OCI-M2 (cell line): Measurements from ENCODE around the gene NACC2.

ENCODE experiments used
- DNase-seq: peaks from one replicate; lab custom pipeline; 2025; ENCODE audit not compliant: unreplicated experiment; lab: John Stamatoyannopoulos, UW

The NACC2 gene

DNA sequence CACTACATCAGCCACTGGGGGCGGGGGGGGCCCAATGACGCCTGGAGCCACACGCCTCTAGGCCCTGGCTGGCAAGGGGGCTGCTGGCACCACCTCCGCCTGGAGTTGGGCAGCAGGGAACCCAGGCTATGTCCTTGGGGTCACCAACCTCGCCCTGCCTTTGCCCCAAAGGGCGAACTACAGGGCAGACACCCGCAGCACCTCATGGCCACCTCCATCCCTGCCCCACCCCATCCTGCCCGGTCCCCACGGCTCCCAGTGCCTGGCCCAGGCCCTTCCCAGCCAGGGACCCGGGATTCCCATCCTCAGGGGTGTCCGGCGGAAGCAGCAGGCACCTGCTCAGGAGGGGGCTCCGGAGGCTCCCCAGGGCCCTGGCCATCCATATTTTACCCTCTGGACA, 37.0 kb downstream of the NACC2 start:
- no peak for DNase-seq

DNA sequence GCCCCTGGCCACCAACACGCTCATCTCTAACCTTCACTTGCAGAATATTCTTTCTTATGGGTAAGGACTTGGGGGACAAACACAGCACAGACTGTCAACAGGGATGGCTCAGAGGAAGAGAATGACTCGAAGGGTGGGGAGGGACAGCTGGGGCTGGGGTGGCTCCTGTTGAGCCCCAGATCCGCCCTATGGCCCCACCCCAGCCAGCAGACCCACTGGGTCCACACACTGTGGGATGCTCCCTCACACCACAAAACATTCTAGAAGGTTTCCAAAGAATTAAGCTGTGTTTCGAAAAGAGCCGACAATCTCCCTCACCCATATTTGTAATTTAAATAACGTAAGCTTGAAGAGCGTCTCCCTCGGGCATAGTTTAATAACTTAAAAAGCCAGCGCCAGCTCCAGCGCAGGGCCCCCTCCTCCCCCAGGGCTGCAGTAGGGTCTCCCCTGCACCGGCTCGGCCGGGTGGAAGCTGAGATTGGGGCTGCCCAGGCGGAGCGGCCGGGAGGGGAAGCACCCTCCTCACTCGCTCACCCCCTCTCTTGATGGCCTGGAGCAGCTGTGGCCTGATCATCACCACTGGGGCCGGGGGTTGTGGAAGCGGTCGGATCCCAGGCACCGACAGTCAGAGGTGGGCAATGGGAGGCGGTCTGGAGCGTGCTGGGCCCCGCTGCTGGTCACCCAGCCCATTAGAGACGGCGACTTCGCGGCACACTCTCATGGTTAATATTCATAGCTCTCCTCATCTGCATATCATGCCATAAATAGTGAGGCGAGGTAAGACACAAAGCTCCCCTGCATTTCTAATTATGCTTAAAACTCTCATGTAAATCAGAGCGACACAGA, 37.6 kb downstream of the NACC2 start:
- DNase-seq = no peak

DNA sequence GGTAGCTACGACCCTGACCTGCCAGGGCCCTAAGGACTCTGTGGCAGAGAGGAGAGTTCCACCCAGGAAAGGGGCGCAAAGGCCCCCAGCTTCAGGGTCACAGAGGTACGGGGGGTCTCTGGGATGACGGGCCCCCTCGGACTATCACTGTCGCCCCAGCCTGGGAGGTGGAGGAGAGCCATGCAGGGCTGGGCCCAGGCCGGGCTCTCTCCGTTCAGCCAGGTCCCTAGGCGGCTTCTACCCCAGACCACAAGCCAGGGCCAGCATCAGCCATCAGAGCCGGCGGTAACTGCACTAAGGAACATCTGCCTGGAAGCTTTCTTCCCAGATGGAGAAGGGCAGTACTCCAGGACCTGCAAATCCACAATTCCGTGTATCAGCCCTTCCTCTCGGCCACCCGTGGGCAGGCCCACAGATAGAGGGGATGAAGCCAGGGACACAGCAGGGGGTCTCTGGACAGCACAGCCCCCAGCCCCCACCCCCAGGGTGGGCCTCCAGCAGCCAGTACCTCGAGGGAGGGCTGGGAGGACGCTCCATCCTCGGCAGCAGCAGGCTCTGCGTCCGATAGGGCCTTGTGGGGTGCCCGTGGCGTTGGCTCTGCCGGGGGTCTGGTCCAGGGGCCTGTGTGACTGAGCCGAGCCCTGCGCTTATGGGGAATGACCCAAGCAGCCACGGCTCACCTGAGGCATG, 38.4 kb downstream of the NACC2 start:
- DNase-seq = no peak

DNA sequence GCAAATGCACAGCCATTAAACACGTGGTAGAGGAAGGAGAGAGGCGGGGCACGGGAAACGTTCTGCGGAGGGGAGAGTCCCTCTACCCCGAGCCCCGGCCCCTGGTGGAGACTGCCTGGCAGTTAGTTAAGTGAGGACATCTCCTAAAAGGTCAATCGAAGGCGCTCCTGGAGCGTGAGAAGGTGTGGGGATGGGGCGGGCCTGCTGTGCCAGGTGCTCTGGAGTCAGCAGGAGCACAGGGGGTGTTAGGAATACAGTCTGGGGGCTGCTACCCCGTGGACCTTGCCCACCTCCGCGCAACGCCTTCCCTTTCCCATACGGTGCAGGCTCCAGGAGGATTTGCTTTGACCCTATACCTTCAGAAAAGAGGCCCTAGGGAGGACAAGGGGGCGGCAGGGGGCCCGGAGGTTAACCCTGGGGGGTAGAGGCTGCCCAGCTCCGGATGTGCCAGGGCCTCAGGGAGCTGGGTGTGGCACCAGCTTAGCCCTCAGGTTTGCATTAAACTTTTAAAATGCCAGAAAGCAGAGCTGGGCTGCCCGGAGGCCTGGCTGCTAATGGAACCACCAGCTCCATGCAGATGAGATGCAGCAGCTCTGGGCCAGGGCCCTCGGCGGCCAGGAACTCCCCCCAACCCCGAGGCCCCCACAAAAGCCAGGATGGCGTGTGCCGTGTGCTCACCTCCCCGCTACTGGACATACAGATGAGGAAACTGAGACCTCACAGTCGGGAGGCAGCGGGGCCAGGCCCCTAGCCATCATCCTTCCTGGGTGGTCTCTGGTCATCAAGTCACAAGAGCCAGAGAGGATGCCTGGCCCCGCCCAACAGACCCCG, 39.2 kb downstream of the NACC2 start:
- DNase-seq = no peak

DNA sequence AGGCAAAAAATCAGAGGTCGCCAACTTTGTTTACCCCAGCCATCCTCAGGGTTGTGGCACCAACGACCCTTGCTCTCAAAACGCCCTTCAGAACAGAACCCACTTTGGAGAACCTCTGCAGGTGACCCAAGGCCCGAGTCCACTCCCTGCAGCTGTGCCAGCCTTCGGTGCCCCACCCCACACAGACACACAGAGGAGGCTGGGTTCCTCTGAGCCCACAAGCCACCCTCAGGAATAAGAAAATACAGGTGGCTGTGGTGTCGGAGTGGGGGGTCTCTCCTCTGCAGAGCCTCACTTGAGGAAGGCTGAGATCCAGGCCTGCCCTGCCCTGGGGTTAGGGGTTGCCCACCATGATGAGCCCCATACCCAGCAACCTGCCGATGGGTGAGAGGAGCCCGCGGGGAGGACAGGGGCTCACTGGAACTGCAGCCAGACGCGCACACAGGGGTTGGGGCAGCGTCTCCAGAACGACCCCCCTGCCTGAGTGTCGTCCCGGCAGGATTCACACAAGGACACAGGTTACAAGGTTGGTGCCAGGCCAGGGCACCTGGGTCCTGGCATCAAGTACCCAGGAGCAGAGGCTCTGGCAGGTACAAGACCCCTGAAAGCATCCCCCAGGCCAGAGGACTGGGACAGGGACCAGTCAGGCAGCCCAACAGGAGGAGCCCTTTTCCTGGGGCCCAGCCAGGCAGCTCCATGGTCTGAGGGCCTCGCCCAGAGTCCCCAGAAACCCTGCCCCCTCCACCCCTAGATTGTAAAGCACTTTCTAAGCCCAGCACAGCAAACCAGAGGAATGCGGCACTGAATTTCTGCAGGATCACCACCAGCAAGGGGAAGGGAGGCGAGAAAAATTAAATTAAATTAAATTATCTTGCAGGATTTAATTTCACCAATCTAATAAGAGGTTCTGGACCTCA, 40.0 kb downstream of the NACC2 start:
- no peak for DNase-seq

DNA sequence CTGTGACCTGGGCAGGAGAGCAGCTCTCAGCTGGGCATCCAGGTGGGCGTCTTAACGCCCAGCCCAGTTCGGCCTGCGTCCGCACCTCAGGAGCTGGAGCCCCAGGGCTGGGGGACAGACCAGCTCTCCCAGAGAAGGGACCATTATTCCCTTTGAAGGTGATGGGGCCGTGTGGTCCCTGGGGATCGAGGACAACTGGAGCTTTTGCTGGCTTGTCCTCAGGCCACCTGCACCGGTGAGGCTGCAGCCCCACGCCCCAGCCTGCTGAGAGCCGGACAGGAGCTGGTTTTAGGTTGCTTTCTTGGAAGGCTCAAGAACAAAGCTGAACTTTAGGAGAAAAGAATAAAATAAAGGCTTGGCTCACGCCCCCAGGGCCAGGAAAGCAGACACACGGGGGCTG, 40.9 kb downstream of the NACC2 start:
- no peak for DNase-seq

DNA sequence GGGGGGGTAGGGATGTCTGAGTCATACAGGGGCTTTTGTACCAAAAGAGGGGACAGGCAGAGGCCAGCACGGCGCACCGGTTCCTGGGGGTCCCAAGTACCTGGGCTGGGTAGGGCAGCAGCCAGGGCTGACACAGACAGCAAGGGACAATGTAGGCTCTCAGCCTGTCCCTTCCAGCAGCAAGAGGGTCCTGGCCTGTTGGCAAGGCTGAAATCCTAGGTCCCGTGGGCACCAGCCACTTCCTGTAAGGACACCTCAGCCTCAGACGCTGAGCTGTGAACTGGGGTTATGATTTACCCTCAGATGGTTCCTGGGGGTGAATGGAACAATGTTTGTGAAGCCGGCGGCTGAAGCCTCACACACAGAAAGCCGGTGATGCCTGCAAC, 41.3 kb downstream of the NACC2 start:
- DNase-seq = no peak

DNA sequence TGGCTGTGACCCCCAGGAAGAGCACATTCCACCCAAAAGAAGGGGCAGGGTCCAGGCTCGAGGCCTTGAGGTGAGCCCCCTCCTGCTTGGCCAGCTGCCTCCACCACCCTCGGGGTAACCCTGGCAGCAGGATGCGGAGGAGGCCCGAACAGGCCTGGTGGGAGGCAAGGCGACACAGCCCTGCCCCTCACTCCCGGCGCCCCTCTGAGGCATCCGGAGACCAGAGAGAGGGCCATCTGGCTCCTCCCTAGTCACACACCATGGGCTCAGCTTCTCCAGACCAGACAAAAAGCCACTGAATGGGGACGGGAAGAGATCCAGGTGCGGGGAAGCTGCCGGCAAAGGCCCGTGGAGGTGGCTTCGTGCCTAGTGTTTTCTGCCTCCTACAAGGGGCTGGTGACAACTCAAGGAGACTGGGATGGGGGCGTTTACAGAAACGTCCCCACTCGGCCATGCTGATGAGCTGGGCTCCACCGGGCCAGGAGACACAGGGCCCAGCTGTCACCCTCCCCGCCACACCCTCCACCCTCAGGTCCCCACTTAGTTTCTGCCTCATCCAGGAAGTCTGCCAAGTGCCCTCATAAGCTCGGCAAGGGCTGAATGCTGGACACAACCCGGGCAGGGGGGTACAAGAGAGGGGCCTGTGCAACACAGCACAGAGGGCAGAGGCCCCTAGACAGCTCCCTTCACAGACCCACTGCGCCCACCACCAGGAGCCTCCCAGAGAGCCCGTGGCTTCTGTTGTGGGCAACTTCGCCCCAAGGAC, 41.9 kb downstream of the NACC2 start:
- no peak for DNase-seq

DNA sequence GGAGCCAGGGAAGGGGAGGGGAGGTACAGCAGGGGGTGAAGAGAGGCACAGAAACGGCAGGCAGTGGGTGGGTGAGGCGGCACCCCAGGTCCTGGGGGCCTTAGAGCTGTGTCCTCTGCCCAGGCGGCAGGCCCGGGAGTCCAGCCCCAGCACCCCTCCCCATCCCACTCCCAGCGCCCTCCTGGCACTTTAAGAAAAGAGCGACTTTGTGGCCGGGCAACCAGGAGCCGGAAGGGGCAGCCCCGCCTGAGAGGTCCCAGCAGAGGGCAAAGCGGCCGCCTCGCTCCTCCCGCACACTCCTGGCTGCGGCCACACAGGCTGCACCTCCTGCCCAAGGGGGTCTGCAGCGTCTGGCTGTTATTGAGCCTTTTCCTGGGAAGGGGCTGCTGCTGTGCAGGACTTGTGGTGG, 42.6 kb downstream of the NACC2 start:
- no peak for DNase-seq

DNA sequence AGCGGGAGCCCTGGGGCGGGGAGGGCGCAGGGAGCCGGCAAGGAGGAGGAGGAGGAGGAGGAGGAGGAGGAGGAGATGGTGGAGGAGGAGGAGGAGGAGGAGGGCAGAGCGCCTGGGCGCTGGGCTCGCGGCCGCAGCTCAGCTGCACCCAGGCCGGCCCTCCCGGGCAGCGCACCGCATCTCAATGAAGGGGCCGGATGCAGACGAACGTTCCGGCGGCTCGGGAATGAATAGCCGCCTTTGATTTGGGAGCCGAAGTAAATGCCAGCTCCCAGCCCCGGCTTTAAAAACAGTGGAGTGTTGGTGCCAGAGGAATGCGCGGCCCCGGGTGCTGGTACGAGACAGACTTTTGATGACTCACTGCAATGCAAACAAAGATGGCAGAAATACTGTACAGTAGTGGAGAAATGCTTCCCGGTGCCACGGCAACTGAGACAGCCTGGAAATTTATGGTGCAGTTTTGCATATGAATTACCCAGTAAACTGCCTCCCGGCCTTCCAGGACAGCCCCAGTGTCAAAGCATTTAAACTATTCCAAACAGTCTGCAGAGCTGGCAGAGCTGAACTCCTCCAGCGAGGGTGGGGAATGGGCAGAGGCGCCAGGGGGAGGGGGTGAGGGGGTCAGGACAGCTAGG, 43.1 kb downstream of the NACC2 start:
- DNase-seq = no peak

DNA sequence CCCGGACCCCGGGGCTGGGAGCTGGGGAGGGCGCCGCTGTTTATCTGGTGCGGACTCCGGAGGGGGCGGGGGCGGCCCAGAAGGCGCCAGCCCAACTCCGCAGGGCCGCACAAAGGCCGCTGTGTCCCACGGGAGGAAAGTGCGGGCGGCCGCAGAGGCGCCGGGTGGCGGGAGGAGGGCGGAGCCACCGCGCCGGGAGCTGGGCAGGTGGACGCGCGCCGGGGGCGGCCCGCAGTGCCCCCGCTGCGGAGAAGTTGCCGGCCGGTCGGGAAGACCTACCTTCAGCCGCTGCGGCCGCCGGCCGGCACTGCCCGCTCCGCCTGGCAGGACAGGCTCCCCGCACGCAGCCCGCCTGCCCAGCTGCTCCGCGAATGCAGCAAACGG, 43.6 kb downstream of the NACC2 start:
- DNase-seq = no peak

DNA sequence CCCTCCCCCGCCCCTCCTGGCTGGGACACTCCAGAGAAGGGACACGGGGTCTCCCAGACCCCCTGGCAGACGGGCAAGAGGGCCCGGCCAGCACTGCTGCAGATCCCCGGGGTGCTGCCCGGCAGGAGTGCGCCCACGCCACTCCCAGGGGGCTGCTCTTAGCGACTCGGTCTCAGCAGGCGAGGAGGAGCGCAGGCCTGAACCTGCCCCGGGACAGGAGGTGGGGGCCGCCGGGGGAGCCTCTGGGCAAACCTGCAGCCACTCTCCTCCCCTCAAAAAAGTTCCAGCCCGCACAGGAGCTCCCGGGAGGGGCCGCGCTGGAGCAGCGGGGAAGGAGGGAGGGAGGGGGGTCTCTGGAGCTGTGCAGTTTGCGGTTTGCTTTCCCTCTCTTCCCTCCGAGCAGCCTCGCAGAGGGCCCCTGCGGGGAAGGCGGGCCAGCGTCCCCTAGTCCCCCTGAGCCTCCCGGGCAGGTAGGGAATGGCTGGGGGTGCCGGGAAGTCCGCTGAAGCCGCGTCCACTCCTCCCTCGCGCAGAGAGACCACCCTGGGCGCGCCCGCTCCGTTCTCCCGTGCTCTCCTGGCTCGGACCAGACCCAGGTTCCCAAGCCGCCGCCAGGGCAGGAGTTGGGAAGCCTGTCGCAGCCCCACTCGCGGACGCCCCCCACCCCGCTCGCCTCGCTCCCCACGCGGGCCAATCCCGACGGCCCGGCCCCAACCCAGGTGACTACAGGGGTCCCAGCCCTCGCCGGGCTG, 44.2 kb downstream of the NACC2 start:
- no peak for DNase-seq

DNA sequence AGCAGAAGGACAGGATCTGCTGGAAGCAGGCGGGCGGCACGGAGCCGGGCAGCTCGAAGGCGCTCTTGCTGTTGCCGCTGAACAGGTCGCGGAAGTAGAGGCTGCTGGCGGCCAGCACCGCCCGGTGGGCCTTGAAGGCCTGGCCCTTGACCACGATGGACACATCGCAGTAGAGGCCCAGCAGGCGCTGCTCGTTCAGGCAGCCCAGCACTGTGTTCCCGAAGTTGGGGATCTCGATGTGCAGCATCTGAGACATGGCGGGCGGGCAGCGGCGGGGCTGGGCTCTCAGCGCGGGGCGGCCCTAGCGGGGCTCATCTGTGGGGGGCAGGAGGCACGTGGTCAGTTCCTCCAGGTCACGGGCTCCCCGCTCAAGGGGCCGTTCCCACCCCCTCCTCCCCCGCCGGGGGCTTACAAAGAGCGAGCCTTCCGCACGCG, 44.8 kb downstream of the NACC2 start:
- no peak for DNase-seq

DNA sequence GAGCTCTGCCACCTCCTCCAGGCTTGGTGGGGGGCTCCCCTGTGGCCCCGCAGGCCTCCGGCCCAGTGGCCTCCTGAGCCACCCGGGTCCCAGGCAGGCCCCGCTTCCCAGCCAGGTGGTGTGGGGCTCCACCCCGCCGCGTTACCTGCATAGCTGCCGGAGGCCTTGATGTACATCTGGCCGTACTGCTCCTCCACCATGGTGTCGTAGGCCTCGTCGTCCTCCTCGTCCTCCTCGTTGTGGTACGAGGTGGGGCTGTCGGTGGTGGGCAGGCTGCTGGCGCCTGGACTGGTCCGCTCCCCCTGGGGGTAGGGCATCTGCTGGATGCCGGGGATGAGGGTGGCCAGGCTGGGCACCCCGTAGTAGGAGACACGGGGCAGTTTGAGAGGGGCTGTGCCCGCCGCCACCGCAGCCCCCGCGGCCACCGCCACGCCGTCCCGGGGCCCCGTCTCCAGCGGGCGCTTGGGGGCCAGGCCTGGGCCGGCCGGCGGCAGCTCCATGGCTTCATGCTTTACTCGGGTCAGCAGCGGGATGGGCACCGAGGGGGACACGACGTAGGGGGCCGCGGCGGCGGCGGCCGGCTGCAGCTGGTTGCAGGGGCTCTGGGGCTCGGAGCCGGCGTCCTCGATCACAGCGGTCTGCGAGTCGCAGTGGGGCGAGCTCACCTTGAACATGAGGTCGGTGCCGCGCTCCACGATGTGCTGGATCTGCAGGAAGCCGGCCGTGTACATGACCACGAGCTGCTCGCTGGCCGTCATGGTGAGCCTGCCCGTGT, 45.4 kb downstream of the NACC2 start:
- no peak for DNase-seq

DNA sequence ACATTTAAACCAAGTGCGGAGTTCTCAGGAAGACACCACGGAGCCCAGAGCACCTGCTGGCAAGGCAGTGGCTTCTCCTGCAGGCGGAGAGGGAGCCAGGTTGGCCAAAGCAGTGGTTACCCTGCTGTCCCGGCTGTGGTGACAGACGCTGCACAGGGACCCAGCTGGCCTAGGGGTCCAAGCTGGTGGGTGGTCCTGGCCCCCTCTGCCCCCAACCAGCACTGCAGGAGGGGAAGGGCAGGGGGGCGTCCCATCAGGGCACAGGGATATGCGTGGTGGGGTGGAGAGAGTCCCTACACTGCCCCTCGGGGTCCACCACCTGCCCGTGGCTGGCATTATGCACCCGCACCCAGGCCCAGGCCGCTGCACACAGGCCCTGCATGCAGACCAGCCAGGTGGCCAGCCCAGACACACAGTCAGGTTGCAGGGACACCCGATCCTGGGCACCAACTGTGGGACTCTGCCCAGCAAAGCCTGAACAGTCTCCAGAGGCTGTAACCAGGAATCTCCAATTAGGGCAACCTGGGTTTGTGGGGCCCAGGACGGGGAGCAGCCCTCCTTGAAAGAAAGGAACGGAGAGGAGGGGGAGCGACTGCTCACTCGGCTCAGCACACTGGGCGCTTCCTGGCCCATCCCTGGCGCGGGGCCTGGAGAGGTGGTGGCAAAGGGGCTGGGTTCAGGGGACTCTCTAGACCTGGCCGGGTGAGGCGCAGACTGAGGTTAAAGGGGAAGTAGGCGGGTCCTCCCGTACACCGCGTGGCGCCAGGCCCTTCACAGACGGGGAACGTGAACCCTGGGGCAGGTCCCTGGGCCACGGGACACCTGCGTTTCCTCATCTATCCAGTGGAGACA, 46.3 kb downstream of the NACC2 start:
- DNase-seq = no peak

DNA sequence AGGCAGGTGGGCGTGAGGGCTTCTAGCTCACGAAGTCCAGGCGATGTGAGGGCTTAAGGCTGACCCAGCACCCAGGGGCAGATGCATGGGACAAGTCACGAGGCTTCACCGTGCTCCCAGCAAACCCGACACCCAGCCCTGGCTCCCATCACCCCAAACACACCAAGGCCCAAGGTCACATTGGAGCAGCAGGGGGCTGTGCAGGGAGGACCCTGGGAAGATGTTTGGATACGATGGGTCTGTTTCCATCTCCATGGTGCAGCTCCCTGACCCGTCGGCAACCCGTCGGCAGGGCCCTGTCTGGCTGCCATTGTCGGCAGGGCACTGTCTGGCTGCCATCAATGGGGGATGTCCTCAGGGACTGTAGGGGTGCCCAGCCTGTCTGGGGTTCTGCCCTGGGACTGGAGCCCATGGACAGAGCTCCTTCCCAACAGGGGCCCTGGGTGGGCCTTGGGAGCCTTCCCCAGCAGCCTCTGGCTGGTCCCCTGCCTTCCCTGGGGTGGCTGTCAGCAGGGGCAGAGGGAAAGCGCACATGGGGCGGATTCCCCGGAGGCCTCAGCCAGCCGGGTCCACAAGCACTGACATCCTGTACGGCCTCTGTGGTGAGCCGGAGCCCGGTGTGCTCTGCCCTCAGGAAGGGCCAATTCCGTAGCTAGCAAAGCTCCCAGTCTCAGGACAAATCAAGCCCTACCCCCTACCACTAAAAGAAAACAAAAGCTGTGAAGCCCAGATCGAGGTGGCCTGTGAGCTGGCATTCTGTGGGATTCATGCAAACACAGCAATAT, 47.1 kb downstream of the NACC2 start:
- DNase-seq = no peak
